ENCODE data around the gene RBFOX2. TPM values are rescaled to one million over a fixed set of nuclear protein-coding genes. Genes with fewer than 3 reads are reported as not detected.

Gene RBFOX2
- total RNA-seq, 4 donors from 2014 or later: 103 to 139 (median 108) TPM

- peak; percentile 27 to 30 for DNase-seq
- H3K27ac ChIP-seq: peak overlapping the region in 2 of 3 donors; percentile 26 to 61
- no peaks in the 10 kb centered on the region for H3K36me3 ChIP-seq
- no peak overlapping the region for H3K4me3 ChIP-seq (replicated peaks in 1 of 3)
- H3K9me3 ChIP-seq: no peaks in the 10 kb centered on the region
- peaks cover 61 to 66% of the 10 kb centered on the region in 2 donors for H3K4me1 ChIP-seq
- no peaks in the 10 kb centered on the region for H3K27me3 ChIP-seq
- TF ChIP-seq POLR2A (IDR thresholded peaks at IDR 0.05) (no peak), CTCF (IDR thresholded peaks at IDR 0.05) (no peak)
- intact Hi-C loops (cut with DNase I): no loop called here
- WGBS, 2 donors: 92% methylated on average over 10 to 11 of the region's 11 CpGs
These were observed 244.5 kb downstream of the RBFOX2 start for GRCh38 chr22:35783943-35784614.

GRCh38 chr22:35782504-35782903 is 246.1 kb downstream of the RBFOX2 start:
- Histone ChIP-seq H3K27me3 (no peaks in the 10 kb centered on the region), H3K4me3 (replicated peaks in 1 of 3) (no peak overlapping the region), H3K9me3 (no peaks in the 10 kb centered on the region), H3K27ac (peak overlapping the region in 1 of 3 donors; percentile 26), H3K36me3 (no peaks in the 10 kb centered on the region), H3K4me1 (peaks cover 70 to 72% of the 10 kb centered on the region in 2 donors)
- 93 to 95% methylated on average over 5 of the region's 5 CpGs for WGBS, 2 donors
- no peak for DNase-seq
- intact Hi-C loops (cut with DNase I): no loop called here
- TF ChIP-seq POLR2A (IDR thresholded peaks at IDR 0.05) (no peak), CTCF (IDR thresholded peaks at IDR 0.05) (no peak)

- DNase-seq: no peak
- Histone ChIP-seq H3K36me3 (no peaks in the 10 kb centered on the region), H3K27ac (peak overlapping the region in 2 of 3 donors; percentile 12 to 42), H3K27me3 (no peaks in the 10 kb centered on the region), H3K9me3 (no peaks in the 10 kb centered on the region), H3K4me3 (replicated peaks in 1 of 3) (no peak overlapping the region), H3K4me1 (peaks cover 69 to 72% of the 10 kb centered on the region in 2 donors)
- intact Hi-C loops (cut with DNase I): no loop called here
- 88 to 92% methylated on average over 3 of the region's 3 CpGs for WGBS, 2 donors
- TF ChIP-seq POLR2A (IDR thresholded peaks at IDR 0.05) (no peak), CTCF (IDR thresholded peaks at IDR 0.05) (no peak)
These were observed 246.7 kb downstream of the RBFOX2 start for GRCh38 chr22:35781898-35782297.

- Histone ChIP-seq H3K4me1 (peaks cover 34 to 55% of the 10 kb centered on the region in 2 donors), H3K36me3 (no peaks in the 10 kb centered on the region), H3K4me3 (replicated peaks in 1 of 3) (no peak overlapping the region), H3K27ac (peak overlapping the region in 2 of 3 donors; percentile 26 to 53), H3K9me3 (no peaks in the 10 kb centered on the region), H3K27me3 (no peaks in the 10 kb centered on the region)
- TF ChIP-seq POLR2A (IDR thresholded peaks at IDR 0.05) (no peak), CTCF (IDR thresholded peaks at IDR 0.05) (no peak)
- no peak for DNase-seq
- 83 to 85% methylated on average over 4 of the region's 4 CpGs for WGBS, 2 donors
- intact Hi-C loops (cut with DNase I): no loop called here
These were observed 251.2 kb downstream of the RBFOX2 start for GRCh38 chr22:35777335-35777975.

GRCh38 chr22:35775339-35775738 is 253.3 kb downstream of the RBFOX2 start:
- DNase-seq: no peak
- TF ChIP-seq CTCF (IDR thresholded peaks at IDR 0.05) (no peak), POLR2A (IDR thresholded peaks at IDR 0.05) (no peak)
- Histone ChIP-seq H3K4me1 (peaks cover 23 to 36% of the 10 kb centered on the region in 2 donors), H3K27me3 (no peaks in the 10 kb centered on the region), H3K36me3 (no peaks in the 10 kb centered on the region), H3K4me3 (replicated peaks in 1 of 3) (no peak overlapping the region), H3K27ac (peak overlapping the region in 1 of 3 donors; percentile 18), H3K9me3 (no peaks in the 10 kb centered on the region)
- WGBS, 2 donors: 83 to 92% methylated on average over 2 of the region's 2 CpGs
- intact Hi-C loops (cut with DNase I): no loop called here
